HL-60 (cell line): ENCODE data around the gene ARAP3.

Experiments
- DNase-seq, 2 experiments: peaks; one replicate each; pipeline ENCODE4 v3.0.0-alpha.2; 2010 to 2020; ENCODE audit warnings: low read depth in 1 of 2, low spot score in 1 of 2
- H3K27ac ChIP-seq: fragments of 250-450 bp; sonication (Bioruptor Pico); replicated peaks from 2 replicates; pipeline ENCODE4 v1.5.1; 2020; ENCODE audit warnings: mild to moderate bottlenecking, moderate library complexity
- H3K27me3 ChIP-seq: fragments of 250-450 bp; sonication (Bioruptor Pico); 2 replicates; pipeline ENCODE4 v1.5.1; 2021; ENCODE audit warnings: mild to moderate bottlenecking, moderate library complexity; ENCODE audit not compliant: insufficient read depth, poor library complexity, severe bottlenecking
- H3K4me3 ChIP-seq: replicated peaks from 2 replicates; pipeline ENCODE4 v1.5.1; 2011; ENCODE audit warnings: mild to moderate bottlenecking, control low read depth, low read length; ENCODE audit not compliant: insufficient read depth
- GABPA ChIP-seq: IDR thresholded peaks from 2 replicates; pipeline ENCODE4 v1.6.1; 2012; ENCODE audit warnings: low read depth
- POLR2AphosphoS5 ChIP-seq: IDR thresholded peaks from 2 replicates; pipeline ENCODE4 v1.6.1; 2012; ENCODE audit warnings: low read depth
- REST ChIP-seq: IDR thresholded peaks from 2 replicates; pipeline ENCODE4 v1.6.1; 2012; ENCODE audit warnings: low read depth; ENCODE audit not compliant: insufficient replicate concordance
- SPI1 ChIP-seq: IDR thresholded peaks from 2 replicates; pipeline ENCODE4 v1.6.1; 2012; ENCODE audit warnings: low read depth, mild to moderate bottlenecking, borderline replicate concordance
- TF ChIP-seq, protein P1 (sequence below): IDR thresholded peaks from one replicate; pipeline ENCODE4 v1.5.1; 2011; ENCODE audit warnings: low read length, control low read depth, inconsistent platforms; ENCODE audit not compliant: insufficient read depth

Gene ARAP3

DNA sequence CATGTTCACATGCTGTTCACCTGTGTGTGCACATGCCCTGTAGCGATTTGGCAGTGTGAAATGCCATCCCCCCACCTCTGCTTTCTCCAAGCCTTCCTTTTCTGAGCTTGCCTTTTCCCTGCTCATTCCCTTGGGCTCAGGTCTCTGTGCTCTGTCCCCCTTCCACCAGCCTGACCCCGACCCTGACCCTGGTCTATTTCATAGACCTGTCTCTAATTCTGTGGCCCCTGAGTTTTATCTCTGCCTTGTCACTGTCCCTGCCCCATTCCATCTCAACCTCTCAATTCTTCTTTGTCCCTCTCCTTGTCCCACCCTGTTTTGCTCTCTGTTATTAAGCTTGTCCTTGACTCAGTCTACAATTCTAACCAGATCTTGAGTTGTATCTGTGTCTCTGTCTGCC is 735 bp downstream of the ARAP3 start:
- peak overlapping the region; percentile 82 for H3K27ac ChIP-seq
- peak overlapping the region; percentile 46 for H3K4me3 ChIP-seq
- DNase-seq: no peak
- no peaks in the 10 kb centered on the region for H3K27me3 ChIP-seq
- no peak for TF ChIP-seq POLR2AphosphoS5

DNA sequence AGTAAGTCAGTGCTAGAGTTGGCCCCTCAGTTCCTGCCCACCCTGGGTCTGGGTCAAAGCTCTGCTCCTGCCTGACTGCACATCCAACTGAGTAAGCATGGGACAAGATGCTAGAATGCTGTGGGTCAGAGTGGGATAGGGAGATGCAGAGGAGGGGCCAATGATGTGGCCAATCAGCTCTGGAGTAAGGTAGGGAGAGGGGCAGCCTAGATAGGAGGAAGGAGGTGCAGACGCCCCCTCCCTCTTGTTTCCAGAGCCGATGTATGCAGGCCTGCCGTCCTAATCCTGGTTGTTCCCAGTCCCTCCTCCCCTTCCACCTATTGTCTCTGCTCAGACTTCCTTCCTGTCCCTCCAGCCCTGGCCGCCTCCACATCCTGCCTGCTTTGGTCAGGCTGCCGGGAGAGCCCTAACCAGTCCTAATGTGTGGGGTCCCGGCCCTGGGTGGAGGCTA is 1.3 kb downstream of the ARAP3 start:
- TF ChIP-seq, protein P1, sequence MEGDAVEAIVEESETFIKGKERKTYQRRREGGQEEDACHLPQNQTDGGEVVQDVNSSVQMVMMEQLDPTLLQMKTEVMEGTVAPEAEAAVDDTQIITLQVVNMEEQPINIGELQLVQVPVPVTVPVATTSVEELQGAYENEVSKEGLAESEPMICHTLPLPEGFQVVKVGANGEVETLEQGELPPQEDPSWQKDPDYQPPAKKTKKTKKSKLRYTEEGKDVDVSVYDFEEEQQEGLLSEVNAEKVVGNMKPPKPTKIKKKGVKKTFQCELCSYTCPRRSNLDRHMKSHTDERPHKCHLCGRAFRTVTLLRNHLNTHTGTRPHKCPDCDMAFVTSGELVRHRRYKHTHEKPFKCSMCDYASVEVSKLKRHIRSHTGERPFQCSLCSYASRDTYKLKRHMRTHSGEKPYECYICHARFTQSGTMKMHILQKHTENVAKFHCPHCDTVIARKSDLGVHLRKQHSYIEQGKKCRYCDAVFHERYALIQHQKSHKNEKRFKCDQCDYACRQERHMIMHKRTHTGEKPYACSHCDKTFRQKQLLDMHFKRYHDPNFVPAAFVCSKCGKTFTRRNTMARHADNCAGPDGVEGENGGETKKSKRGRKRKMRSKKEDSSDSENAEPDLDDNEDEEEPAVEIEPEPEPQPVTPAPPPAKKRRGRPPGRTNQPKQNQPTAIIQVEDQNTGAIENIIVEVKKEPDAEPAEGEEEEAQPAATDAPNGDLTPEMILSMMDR: no peak
- TF ChIP-seq POLR2AphosphoS5 (no peak), SPI1 (no peak), REST (no peak), GABPA (no peak)
- Histone ChIP-seq H3K27ac (peak overlapping the region; percentile 82; the same call in 1 of the 2 replicates), H3K27me3 (no peaks in the 10 kb centered on the region), H3K4me3 (peak overlapping the region; percentile 46; the same call in 1 of the 2 replicates)
- DNase-seq: no peak

GRCh38 chr5:141680178-141680577 is 1.9 kb downstream of the ARAP3 start:
- TF ChIP-seq REST: no peak
- TF ChIP-seq SPI1: no peak
- TF ChIP-seq, protein P1: no peak
- no peak for TF ChIP-seq POLR2AphosphoS5
- TF ChIP-seq GABPA: no peak
- no peak for DNase-seq
- Histone ChIP-seq H3K27me3 (no peaks in the 10 kb centered on the region), H3K4me3 (no peak overlapping the region), H3K27ac (no peak overlapping the region)

DNA sequence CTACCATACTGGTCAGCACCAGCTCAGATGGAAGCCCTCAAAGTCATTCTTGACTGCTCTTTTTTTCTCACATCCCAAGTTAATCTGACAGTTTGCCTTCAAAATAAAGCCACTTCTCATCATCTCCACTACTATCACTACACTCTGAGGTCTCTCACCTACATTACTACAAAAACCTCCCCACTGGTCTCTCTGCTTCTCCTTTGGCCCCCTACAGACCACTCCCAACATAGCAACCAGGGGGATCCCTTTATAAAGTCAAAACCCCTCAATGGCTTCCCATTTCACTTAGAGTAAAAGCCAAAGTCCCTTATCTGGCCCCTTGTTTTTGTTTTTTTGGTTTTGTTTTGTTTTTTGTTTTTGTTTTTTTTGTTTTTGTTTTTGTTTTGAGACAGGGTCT is 4.6 kb downstream of the ARAP3 start:
- no peak for TF ChIP-seq POLR2AphosphoS5
- TF ChIP-seq SPI1: no peak
- no peak for TF ChIP-seq REST
- TF ChIP-seq, protein P1: no peak
- TF ChIP-seq GABPA: no peak
- DNase-seq: no peak
- no peak overlapping the region for H3K27ac ChIP-seq
- H3K4me3 ChIP-seq: no peak overlapping the region
- no peaks in the 10 kb centered on the region for H3K27me3 ChIP-seq
